Heart left ventricle (tissue), 16 donors: ENCODE data around the gene LRRC55. TPM values are rescaled to one million over a fixed set of nuclear protein-coding genes. Genes with fewer than 3 reads are reported as not detected.

Experiments used
- ATAC-seq, 4 donors: fragments of 200-7000 bp; cut with Tn5 transposase; one replicate each; pipeline ENCODE4 v1.9.1; 2020 to 2022; ENCODE audit warnings: moderate library complexity in 4 of 4, mild to moderate bottlenecking in 3 of 4, moderate number of reproducible peaks in 1 of 4
- DNase-seq, 5 donors: peaks; one replicate each; pipeline ENCODE4 v3.0.0-alpha.2; 2020
- H3K27ac ChIP-seq, 12 donors: fragments of 200-600 bp; sonication (generic) in 4 of 12; one replicate each; pipeline versions ENCODE4 v1.5.0 to v1.8.0; 2016 to 2022; ENCODE audit warnings: mild to moderate bottlenecking in 2 of 12
- H3K27me3 ChIP-seq, 9 donors: fragments of 200-600 bp; sonication (generic) in 2 of 9; one replicate each; pipeline versions ENCODE4 v1.5.1 to v1.8.0; 2016 to 2022; ENCODE audit warnings: mild to moderate bottlenecking in 3 of 9
- H3K36me3 ChIP-seq, 9 donors: fragments of 200-600 bp; sonication (generic) in 2 of 9; one replicate each; pipeline versions ENCODE4 v1.5.0 to v1.8.0; 2018 to 2022; ENCODE audit warnings: mild to moderate bottlenecking in 2 of 9
- H3K4me1 ChIP-seq, 12 donors: fragments of 200-600 bp; sonication (generic) in 4 of 12; one replicate each; pipeline versions ENCODE4 v1.5.0 to v1.8.0; 2016 to 2022; ENCODE audit warnings: mild to moderate bottlenecking in 3 of 12
- H3K4me3 ChIP-seq, 12 donors: fragments of 200-600 bp; sonication (generic) in 4 of 12; one replicate each; pipeline versions ENCODE4 v1.5.0 to v1.8.0; 2017 to 2022; ENCODE audit warnings: mild to moderate bottlenecking in 9 of 12, moderate library complexity in 4 of 12
- H3K9me3 ChIP-seq, 12 donors: fragments of 200-600 bp; sonication (generic) in 4 of 12; one replicate each; pipeline versions ENCODE4 v1.5.0 to v1.8.0; 2016 to 2022; ENCODE audit warnings: mild to moderate bottlenecking in 1 of 12
- CTCF ChIP-seq, 12 donors: fragments of 200-600 bp; sonication (generic) in 4 of 12; IDR thresholded peaks; one replicate each; pipeline versions ENCODE4 v1.5.0 to v1.8.0; 2018 to 2022; ENCODE audit warnings: antibody characterized with exemption in 12 of 12, mild to moderate bottlenecking in 5 of 12
- POLR2A ChIP-seq, 2 donors: fragments of 450-650 bp; IDR thresholded peaks; one replicate each; pipeline ENCODE4 v1.6.1; 2017; ENCODE audit warnings: antibody characterized with exemption in 2 of 2, mild to moderate bottlenecking in 2 of 2, moderate library complexity in 2 of 2
- WGBS, 4 donors: extraction: QIAGEN DNeasy Blood & Tissue Kit in 2 of 4; methylation state at CpG; one replicate each; pipeline versions ENCODE4 v1.1.5 to v1.1.7; 2013 to 2018; 5-methylcytosine and 5-hydroxymethylcytosine counted together
- intact Hi-C, 10 donors: fragments of 100-400 bp; cut with DNase I; formaldehyde crosslinking; loops; one replicate each; pipeline versions ENCODE4 v1.11.1 to v1.14.2; 2022
- polyA plus RNA-seq, 2 donors: library from polyadenylated mRNA; stranded (reverse); fragments of 200-250 nt; gene quantifications; one replicate each; pipeline ENCODE4 v1.2.3, GENCODE V29; 2013
- total RNA-seq, 9 donors: library from RNA; depleted of rRNA in 2 of 9; stranded (reverse); fragments of >200 nt in 2 of 9; fragmentation: NEBNext Ultra II Directional in 3 of 9; extraction: Animal tissue kit (Norgen Biotek cat#: 25700) in 3 of 9; gene quantifications; one replicate each; pipeline versions ENCODE4 v1.1.0 to v1.2.4, GENCODE V29; 2016 to 2023
- donor health status: ischemic (EF 13 %, LVEDD 7.1; RV severe dilation, severe dysfunction).
- donor health status: healthy with polysubstance abuse.
- donor health status: DM: no; HTN: yes; CAD: no.
- donor health status: DM: no; HTN: no; CAD: no.
- donor health status: ischemic (EF 25% LVEDD 6.9; RV normal size, moderate dysfunction).
- donor health status: ischemic (EF 25% LVEDD 5.7; RV mildly dilated, moderate dysfunction).
- donor health status: healthy.
- donor health status: DM: yes; HTN: yes; CAD: no.
- donor health status: ischemic (EF 35%, LVEDD 5.7; RV mildly dilated, moderate dysfunction).
- donor health status: nonischemic (EF 11% LVEDD 7.7; RV severe dilation, severe dysfunction).
- donor health status: DM: yes; HTN: yes; CAD: no.
- donor health status: PGD.
- donor health status: ischemic (EF 29% LVEDD 5.4; RV normal size, mild dysfunction).
- donor health status: nonischemic (EF 23%, LVEDD 6.1; RV moderate dilation, normal function).

LRRC55 gene
- total and polyA plus RNA-seq, 11 donors, result 0.07 to 1.1 (median 0.26) TPM; not detected in 3

- no peaks in the 10 kb centered on the region for H3K27me3 ChIP-seq
- intact Hi-C loops, result loop anchor here in 2 of 10 donors (10.0 kb wide), 1 partner anchor 56 kb away; no protein-coding TSS in a partner anchor
- peak overlapping the region in 3 of 12 donors; percentile 12 to 42 (median 18) for H3K27ac ChIP-seq
- H3K36me3 ChIP-seq, result no peaks in the 10 kb centered on the region
- no peaks in the 10 kb centered on the region for H3K9me3 ChIP-seq
- 97 to 100% (median 99%) methylated on average over 4 of the region's 4 CpGs for WGBS, 4 donors
- no peak overlapping the region for H3K4me3 ChIP-seq
- no peak for ATAC-seq
- H3K4me1 ChIP-seq, result peaks cover 0 to 33% (median 13%) of the 10 kb centered on the region in 12 donors
- TF ChIP-seq CTCF (IDR thresholded peaks at IDR 0.05), result no peak
- no peak for TF ChIP-seq POLR2A (IDR thresholded peaks at IDR 0.05)
- no peak for DNase-seq
Measured at GRCh38 chr11:57190548-57190947, 8.8 kb downstream of the LRRC55 start.

- Histone ChIP-seq H3K9me3 (no peaks in the 10 kb centered on the region), H3K36me3 (no peaks in the 10 kb centered on the region), H3K27ac (peak overlapping the region in 8 of 12 donors; percentile 7 to 62 (median 41)), H3K27me3 (no peaks in the 10 kb centered on the region), H3K4me1 (peaks cover 0 to 43% (median 19%) of the 10 kb centered on the region in 12 donors), H3K4me3 (no peak overlapping the region)
- intact Hi-C loops, result loop anchor here in 2 of 10 donors (10.0 kb wide), 1 partner anchor 57 kb away; no protein-coding TSS in a partner anchor
- DNase-seq (no peak), ATAC-seq (peak in 2 of 4 donors; percentile 49 to 83)
- TF ChIP-seq CTCF (IDR thresholded peaks at IDR 0.05) (no peak), POLR2A (IDR thresholded peaks at IDR 0.05) (no peak)
- WGBS, 4 donors, result 64 to 71% (median 68%) methylated on average over 9 of the region's 9 CpGs
Measured at GRCh38 chr11:57191311-57192219, 9.8 kb downstream of the LRRC55 start.

- intact Hi-C loops, result loop anchor here in 2 of 10 donors (10.0 kb wide), 1 partner anchor 58 kb away; no protein-coding TSS in a partner anchor
- Histone ChIP-seq H3K4me3 (no peak overlapping the region), H3K27ac (peak overlapping the region in 4 of 12 donors; percentile 14 to 41 (median 36)), H3K4me1 (peaks cover 0 to 51% (median 25%) of the 10 kb centered on the region in 12 donors), H3K27me3 (no peaks in the 10 kb centered on the region), H3K9me3 (no peaks in the 10 kb centered on the region), H3K36me3 (no peaks in the 10 kb centered on the region)
- TF ChIP-seq CTCF (IDR thresholded peaks at IDR 0.05), result no peak
- TF ChIP-seq POLR2A (IDR thresholded peaks at IDR 0.05), result no peak
- 47 to 67% (median 59%) methylated on average over 1 of the region's 1 CpG for WGBS, 4 donors
- DNase-seq (no peak), ATAC-seq (peak in 1 of 4 donors; percentile 47)
Measured at GRCh38 chr11:57192316-57192715, 10.6 kb downstream of the LRRC55 start.

GRCh38 chr11:57196596-57196995 is 14.8 kb downstream of the LRRC55 start:
- peak overlapping the region in 7 of 12 donors; percentile 5 to 61 (median 46) for H3K27ac ChIP-seq
- no peaks in the 10 kb centered on the region for H3K27me3 ChIP-seq
- TF ChIP-seq CTCF (IDR thresholded peaks at IDR 0.05) (no peak), POLR2A (IDR thresholded peaks at IDR 0.05) (no peak)
- DNase-seq (no peak), ATAC-seq (no peak)
- 43 to 49% (median 48%) methylated on average over 6 of the region's 6 CpGs for WGBS, 4 donors
- intact Hi-C loops, result loop anchor here in 4 of 10 donors (5.0 to 10.0 kb wide), 2 partner anchors 46 to 62 kb away; no protein-coding TSS in a partner anchor
- H3K9me3 ChIP-seq, result no peaks in the 10 kb centered on the region
- peaks cover 4 to 78% (median 36%) of the 10 kb centered on the region in 12 donors for H3K4me1 ChIP-seq
- H3K36me3 ChIP-seq, result no peaks in the 10 kb centered on the region
- no peak overlapping the region for H3K4me3 ChIP-seq
